ENCODE results near the gene ZNF805.
"Not testable (repeated sequence)": the region's sequence is repeated elsewhere in the genome, so short reads cannot be mapped to it uniquely, and the experiment has no call there.

The ZNF805 gene

GRCh38 chr19:57240311-57241090 lies at the start of gene ZNF805:
ZNF805 (plus strand) TSS chr19:57240632; CDS start chr19:57240892, 260 bp downstream.
- H3K4me3 ChIP-seq (replicated peaks in 1 of 2; ENCODE audit: low read depth in 2 of 2, low read length in 2 of 2): peak within 1 kb of the TSS; percentile 83 to 92
- peak; percentile 93 for DNase-seq (ENCODE audit: low read depth in 2 of 2)
- TF ChIP-seq CTCF (IDR thresholded peaks at IDR 0.05; ENCODE audit: low read depth, low read length): peak; percentile 18

DNA sequence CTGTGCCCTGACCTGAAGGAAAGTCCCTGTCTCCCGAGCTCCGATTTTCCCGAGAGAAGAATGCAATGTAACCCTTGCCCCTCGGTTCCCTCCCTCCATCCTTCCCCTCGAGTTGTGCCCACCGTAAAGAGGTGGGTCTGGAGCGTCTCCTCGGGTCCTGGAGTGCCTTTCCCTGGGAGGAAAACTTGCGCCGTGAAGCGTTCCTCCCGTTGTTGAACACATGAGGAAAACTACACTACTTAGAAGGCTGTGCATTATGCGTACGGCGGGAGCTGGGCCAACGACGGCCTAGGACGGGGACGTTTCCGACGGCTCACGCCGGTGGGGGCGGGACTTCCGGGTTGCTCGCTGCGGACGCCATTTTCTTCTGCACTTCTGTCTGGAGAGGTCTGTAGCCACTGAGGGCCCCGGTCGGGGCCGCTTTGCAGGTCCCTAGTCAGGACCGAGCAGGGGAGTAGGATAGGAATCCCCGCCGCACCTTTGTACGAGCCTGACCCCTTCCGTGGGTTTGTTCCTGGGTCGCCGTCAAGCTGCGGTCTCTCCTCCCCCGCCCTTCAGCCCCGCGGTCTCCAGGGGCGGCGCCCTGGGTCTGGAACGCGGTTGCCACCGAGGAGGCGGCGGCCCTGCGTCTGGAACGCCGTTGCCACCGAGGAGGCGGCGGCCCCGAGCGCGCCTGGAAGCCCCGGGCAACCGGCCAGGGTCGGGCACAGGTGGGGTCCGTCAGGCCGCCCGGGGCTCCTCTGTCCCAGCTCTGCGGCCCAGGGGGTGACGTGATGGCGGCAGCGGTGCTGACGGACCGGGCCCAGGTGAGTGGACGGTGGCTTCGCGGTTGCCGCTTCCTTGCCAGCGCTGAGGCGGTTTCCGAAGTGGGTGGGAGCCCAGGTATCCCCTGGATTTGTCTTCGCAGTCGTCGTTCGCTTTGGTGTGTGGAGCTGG lies 49.0 kb upstream of the ZNF805 start, which contains the start of gene ZNF264:
ZNF264 (plus strand) TSS at position 360 of the 936 bp plus-strand sequence; CDS start at position 774, 414 bp downstream.
- peak within 1 kb of the TSS; percentile 95 to 97 for H3K4me3 ChIP-seq (replicated peaks in 1 of 2; ENCODE audit: low read depth in 2 of 2, low read length in 2 of 2)
- peak; percentile 90 for DNase-seq (ENCODE audit: low read depth in 2 of 2)
- TF ChIP-seq CTCF (IDR thresholded peaks at IDR 0.05; ENCODE audit: low read depth, low read length): no peak

DNA sequence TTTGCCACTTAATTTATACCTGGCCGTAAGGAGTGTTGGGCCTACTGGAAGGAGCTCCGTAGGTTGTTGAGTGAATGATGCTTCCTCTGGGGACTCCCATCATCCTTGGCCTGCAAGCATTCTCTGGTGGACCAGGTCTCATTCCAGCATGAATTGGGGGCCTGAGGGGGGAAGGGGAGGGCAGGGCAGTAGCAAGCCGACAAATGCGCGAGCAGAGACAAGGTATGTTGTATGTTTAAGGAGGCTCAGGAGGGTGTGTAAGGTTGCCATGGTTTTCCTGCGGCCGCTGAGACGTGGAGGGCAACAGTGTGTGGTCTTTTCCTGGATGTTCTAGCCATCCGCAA lies 48.4 kb upstream of the ZNF805 start:
- no peak for TF ChIP-seq CTCF (IDR thresholded peaks at IDR 0.05; ENCODE audit: low read depth, low read length)

GRCh38 chr19:57192993-57193392 lies 47.4 kb upstream of the ZNF805 start:
- no peak for DNase-seq (ENCODE audit: low read depth in 2 of 2)
- H3K4me3 ChIP-seq (replicated peaks in 1 of 2; ENCODE audit: low read depth in 2 of 2, low read length in 2 of 2): peak overlapping the region; percentile 95 to 97
- no peak for TF ChIP-seq CTCF (IDR thresholded peaks at IDR 0.05; ENCODE audit: low read depth, low read length)

More for the DNA sequence above, 48.4 kb upstream of the ZNF805 start:
- peak; percentile 4 to 7 for DNase-seq (ENCODE audit: low read depth in 2 of 2)
- peak overlapping the region; percentile 95 to 97 for H3K4me3 ChIP-seq (replicated peaks in 1 of 2; ENCODE audit: low read depth in 2 of 2, low read length in 2 of 2)

DNA sequence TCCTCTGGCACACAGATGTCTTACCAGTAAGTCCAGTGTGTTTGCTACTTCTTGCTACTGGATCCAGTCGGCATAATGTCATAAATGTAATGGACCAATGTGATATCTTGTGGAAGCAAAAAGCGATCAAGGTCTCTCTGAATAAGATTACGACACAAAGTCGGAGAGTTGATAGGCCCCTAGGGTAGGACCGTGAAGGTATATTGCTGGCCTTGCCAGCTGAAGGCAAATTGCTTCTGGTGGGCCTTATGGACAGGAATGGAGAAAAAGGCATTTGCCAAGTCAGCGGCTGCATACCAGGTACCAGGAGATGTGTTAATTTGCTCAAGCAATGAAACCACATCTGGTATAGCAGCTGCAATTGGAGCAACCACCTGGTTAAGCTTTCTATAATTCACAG lies 42.6 kb upstream of the ZNF805 start:
- not testable (repeated sequence) for DNase-seq (ENCODE audit: low read depth in 2 of 2); H3K4me3 ChIP-seq (replicated peaks in 1 of 2; ENCODE audit: low read depth in 2 of 2, low read length in 2 of 2)

GRCh38 chr19:57202160-57202559 lies 38.3 kb upstream of the ZNF805 start:
- H3K4me3 ChIP-seq (replicated peaks in 1 of 2; ENCODE audit: low read depth in 2 of 2, low read length in 2 of 2): no peak overlapping the region
- DNase-seq (ENCODE audit: low read depth in 2 of 2): no peak
- no peak for TF ChIP-seq CTCF (IDR thresholded peaks at IDR 0.05; ENCODE audit: low read depth, low read length)

DNA sequence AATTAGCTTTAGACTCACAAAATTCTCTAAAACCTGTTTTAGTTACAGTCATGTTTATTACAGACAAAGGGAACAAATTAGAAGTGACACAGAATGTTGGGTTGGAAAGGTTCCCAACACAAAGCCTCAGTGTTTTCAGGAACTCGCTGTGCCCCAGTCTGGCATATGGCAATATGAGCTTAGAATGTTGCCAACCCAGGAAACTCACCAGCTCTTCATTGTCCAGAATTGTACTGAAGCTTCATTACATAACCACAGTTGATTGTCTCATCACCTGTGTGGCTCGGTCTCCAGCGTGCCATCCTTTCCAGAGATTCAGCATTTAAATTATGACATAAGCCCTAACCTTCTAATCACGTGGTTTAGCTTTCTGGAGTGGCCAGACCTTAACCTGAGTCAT lies 30.1 kb upstream of the ZNF805 start:
- no peak for TF ChIP-seq CTCF (IDR thresholded peaks at IDR 0.05; ENCODE audit: low read depth, low read length)
- H3K4me3 ChIP-seq (replicated peaks in 1 of 2; ENCODE audit: low read depth in 2 of 2, low read length in 2 of 2): no peak overlapping the region
- DNase-seq (ENCODE audit: low read depth in 2 of 2): no peak

Measured in cardiac fibroblast (primary cell).